Measurements from ENCODE around the gene MICAL1.
A peak's percentile ranks its signal among the peaks of the same experiment; 100 is the strongest.

Gene MICAL1

DNA sequence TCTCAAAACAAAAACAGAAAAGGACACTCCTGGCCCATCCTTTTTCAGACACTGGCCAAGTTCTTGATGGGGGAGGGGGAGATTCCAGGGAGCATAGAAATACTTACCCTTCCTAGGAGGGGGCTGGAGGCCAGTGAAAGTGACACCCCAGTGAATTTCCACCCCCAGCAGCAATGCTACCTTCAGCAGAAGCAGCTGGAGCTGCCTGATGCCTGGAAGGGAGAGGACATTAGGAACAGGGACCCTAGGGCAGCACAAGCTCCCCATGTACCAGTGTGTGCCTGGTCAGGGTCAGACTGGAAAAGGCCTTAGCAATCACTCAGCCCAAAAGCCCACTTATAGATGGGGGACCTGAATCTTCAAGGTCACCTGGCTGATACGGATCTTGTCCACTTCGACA is 2.4 kb downstream of the MICAL1 start:
- no peak for DNase-seq

DNA sequence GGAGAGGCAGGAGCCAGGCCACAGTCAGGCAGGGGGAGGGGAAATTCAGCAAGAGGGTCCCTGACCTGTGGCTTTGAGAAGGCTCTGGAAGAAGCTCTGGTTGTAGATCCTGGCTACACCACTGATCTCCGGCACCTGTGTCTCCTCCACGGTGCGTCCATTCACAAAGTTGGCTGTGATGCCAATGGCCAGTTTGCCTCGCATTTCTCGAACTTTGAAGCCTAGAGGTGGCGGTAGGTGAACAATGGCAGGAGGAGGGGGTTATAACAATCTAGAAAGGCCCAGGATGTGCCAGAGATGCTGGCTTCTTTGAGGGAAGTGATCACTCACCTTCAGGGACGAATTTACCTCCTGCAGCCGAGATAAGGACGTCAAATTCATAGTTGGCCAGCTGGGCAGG is 3.4 kb downstream of the MICAL1 start:
- DNase-seq = no peak

DNA sequence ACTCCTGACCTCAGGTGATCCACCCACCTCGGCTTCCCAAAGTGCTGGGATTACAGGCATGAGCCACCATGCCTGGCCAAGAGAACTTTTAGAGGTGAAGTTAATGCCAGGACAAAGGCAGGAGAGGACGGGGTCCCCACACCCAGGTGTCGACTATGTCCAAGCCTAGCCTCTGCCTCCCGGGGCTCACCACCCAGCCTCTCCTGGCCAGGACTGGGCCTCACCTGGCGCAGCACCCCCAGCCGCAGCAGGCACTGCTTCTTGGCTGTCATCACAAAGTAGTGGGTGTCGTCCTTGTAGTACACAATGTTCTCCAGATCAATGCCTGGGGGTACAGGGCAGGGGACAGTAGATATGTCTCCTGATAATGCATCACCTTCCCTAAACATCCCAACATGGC is 4.2 kb downstream of the MICAL1 start:
- no peak for DNase-seq

DNA sequence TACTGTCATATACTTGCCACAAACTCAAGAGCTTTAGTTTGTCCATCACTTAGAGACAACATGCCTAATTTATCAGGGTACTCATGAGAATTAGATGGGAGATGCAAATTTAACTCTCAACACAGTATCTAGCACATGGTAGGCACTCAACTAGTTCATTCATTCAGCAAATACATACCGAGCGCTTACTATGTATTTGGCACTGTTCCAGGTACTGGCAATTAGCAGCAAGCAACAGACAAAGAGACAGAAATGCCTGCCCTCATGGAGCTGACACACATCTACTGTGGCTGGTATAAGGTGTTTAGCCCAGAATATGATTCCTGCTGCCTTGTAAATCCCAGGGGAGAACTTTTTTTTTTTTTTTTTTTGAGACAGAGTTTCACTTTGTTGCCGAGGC is 4.8 kb downstream of the MICAL1 start:
- DNase-seq = no peak

DNA sequence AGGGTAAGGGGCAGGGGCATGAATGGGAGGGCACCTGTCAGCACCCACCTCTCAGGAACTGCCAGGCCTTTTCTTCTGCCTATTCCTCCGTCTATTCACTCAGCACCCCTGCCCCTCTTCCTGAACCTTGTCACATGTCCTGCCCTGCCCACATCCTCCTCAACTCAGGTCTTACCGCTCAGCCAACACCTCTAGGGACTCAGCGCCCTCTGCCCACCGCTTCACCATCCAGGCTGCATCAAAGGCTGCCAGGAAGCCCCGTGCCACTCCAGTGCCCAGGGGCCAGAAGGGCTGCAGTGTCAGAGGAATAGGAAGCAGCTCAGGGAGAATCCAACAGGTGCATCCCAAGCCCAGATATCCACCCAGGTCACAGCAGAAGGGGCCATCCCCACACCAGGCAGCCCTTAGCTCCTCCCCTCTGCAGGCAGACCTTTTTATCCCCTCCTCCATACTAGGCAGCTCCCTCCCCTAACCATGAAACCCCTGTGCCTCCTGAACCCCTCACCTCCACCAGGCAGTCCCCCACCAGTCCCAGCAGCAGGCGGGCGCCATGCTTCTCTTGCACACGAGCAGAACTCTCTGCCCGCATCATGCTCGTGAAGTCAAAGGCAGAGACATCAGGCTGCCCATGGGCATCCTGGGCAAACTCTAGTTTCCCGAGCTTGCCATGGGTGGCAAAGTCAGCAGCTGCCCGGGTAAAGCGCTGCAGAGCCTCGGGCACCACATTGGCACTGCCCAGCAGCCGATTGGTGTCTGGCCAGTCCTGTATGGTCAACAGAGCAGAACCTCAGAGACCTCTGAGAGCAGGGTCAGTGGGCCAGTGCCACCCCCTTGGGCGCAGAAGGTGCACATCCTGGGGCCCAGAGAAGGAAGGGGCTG is 5.5 kb downstream of the MICAL1 start:
- no peak for DNase-seq

DNA sequence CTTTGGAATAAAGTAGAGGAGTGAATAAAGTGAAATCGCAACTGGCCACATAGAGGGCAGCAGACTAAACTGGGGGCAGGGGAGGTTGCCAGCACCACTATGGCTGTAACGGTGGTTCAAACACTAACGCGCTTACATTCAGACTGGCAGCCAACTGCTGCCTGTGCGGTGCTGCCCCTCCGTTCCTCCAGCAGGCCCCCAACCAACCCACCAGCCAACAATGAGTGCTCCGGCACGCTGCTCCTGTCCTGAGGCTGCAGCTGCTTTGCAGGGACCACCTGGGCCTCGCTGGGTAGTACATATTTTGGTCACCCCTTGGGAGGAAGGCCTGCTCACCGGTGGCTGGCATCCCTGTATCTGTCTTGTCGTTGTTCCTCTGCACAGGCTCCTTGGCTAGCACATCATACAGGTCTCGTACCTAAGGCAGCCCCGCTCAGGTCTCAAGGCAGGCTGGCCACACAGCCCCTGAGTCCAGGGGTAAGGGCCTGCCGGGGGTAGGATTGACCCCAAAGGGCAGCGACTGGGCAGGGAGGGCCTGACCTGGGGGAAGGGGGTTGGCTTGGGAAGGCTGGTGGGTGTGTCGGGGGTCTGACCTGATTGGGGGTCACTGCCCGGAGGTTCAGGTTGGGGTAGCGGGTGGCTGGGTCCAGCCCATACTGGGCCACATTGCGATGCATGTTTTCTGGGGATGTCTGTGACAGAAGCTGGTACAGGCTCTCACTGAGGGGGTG is 6.3 kb downstream of the MICAL1 start:
- no peak for DNase-seq

DNA sequence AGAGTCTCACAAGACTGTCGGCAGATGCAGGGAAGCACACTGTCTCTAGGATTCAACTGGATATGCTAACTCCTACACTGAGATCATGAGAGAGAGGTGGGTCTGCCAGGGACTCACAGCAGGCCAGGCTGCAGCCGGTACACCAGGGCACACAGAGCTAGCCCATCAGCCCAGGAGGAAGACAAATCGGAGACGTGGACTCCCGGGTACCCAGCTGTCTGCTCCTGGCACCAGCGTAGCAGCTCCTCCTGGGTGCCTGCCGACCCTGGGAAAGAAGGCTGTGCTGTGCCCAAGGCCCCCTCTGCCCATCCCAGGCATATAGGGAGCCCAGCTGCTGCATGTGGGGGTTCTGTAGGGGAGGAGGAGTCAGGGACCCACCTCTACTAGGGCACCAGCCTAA is 7.0 kb downstream of the MICAL1 start:
- no peak for DNase-seq

DNA sequence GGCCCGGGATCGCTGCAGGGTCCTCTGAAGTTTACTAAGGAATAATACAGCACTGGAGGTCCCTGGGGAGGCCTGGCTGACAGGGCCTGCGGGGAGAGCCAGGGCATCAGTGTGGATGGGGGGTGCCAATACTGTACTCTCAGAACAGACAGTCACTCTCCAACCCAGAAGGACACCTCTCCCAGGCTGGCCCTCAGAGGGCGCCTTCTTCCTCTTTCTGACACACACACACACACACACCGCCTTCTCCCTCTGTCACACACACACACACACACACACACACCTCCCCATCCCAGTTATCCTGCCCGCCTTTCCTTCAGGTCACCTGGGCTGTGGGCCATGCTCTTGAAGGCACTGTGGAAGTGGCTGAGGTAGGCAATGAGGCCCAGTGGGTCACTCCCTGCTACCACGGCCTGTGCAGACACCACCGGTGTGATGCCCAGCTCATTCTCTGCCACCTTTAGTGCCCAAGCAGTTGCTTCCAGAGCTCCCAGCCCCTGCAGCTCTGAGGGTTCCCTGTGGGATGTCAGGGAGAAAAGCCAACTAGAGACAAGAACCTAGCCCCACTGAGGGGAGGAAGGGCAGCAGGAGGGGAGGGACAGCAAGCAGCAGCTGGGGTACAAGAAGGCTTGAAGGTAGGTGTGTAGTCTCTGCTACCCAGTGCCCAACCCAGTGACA is 7.6 kb downstream of the MICAL1 start:
- peak; percentile 19 to 33 for DNase-seq

DNA sequence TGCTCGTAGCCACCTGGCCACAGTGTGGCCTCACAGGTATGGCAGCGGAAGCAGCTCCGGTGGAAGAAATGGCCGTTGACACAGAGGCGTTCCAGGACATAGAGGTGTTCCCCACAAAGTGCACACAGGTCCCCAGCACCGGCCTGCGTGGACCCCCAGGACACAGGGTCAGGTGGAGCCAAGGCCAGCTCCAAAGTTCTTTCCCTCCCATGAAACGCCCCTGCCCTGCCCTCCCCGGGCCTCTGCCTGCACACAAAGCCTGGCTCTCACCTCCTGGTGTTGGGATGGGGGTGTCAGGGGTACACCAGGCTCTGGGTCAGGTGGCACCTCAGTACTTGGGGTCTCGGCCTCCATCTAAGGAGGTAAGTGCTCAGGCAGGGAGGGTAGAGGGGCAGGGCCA is 8.5 kb downstream of the MICAL1 start:
- no peak for DNase-seq

DNA sequence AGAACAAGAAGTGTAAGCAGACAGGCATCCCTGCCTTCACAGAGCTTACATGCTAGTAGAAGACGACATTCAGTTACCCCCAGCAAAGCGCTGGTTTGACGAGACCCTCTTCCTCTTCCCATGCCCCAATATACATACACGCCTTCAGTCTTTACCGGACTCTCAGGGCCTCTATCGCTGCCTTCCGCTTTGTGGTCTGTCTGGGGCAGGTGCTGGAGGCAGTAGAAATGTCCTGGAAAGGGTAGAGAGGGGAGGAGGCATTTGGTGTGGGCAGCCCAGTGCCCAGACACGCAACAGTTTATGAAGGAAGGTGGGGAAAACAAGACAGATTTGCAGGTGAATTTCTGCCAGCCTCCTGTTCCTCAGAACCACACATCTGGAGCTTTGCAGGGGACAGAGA is 9.0 kb downstream of the MICAL1 start:
- no peak for DNase-seq

DNA sequence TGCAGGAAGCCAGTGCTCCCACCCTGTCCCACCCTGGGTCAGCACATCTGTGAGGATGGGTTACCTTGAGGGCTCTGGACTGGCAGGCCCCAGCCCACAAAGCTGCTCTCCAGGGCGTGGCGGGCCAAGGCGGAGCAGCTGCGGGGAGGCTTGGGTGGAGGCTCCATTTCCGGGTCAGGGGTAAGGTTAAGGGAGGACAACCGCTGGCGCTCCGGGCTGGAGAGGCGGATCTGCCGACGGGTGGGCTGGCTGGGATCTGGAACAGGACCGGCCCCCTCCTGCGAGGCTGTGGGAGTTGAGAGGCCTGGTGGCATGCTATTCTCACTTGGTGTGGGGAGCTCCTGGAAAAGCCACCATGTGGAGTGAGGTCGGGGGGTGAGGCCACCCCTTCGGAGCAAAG is 9.5 kb downstream of the MICAL1 start:
- no peak for DNase-seq

DNA sequence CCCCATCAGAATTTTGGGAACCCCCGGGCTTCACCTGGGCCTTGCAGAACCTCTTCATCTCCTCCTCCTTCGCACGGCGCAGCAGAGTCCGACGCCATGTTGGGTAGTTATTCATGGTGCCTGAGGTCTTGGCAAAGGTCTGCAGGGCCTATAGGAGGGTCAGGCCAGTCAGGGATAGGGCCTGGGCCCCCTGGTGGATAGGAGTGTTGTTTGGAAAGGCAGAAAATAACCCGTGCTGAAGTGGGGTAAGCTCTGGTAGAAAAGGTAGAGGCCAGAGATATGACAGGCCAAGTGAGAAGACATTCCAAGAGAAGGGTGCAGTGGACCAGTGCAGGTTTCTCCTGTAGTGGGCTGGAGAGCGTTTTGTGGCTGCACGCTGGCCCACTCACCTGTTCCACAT is 10.2 kb downstream of the MICAL1 start:
- DNase-seq = no peak

DNA sequence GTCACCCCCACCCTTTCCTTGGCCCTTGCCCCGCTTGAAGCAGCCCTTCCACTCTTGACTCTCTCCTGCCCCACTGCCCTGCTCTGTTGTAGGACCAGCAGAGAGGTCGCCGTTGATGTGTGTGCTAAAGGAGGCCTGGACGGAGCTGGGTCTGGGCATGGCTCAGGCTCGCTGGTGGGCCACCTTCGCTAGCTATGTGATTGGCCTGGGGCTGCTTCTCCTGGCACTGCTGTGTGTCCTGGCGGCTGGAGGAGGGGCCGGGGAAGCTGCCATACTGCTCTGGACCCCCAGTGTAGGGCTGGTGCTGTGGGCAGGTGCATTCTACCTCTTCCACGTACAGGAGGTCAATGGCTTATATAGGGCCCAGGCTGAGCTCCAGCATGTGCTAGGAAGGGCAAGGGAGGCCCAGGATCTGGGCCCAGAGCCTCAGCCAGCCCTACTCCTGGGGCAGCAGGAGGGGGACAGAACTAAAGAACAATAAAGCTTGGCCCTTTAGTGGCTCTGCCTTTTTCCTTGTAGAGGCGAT is 12.1 kb downstream of the MICAL1 start:
- no peak for DNase-seq

DNA sequence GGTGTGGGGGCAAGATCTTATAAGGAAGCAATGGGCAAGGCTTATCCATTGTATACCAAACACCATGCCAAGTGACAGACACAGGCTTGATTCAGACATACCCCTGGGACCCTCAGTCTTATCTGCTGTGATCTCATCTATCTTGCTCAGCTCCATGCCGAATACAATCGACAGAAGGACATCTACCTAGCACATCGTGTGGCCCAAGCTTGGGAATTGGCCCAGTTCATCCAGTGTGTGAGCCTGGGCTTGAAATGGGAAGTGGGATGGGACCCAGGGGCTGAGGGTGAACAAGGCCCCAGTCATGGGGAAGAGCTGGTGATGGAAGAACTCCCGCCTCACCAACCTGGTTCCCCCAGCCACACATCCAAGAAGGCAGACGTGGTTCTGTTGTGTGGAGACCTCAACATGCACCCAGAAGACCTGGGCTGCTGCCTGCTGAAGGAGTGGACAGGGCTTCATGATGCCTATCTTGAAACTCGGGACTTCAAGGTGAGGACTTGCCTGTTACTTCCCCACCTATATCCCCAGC is 13.1 kb downstream of the MICAL1 start:
- no peak for DNase-seq

DNA sequence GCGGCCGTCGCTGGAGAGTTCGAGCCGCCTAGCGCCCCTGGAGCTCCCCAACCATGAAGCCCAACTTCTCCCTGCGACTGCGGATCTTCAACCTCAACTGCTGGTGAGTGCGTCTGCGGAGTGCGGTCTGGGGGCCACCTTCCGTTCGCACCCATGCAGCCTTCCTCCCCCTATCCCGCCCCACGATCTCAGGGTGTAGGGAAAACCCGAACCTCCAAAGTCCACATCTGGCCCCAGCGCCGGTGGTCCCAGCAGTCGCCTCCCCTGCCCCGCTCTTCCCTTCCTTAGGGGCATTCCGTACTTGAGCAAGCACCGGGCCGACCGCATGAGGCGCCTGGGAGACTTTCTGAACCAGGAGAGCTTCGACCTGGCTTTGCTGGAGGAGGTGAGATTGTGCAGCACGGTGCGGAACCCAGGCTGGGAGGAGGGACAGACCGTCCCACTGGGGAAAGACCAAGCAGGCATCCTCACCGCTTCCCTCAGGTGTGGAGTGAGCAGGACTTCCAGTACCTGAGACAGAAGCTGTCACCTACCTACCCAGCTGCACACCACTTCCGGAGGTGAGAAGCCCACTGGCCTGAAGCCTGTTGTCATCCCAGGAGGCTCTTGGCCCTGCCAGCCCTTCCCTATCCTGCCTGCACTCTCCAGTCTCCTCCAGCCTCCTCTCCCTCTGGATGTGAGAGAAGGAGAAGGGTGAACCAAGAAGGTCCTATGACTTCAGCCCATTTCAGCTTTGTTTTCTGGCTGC is 14.3 kb downstream of the MICAL1 start:
- no peak for DNase-seq

DNA sequence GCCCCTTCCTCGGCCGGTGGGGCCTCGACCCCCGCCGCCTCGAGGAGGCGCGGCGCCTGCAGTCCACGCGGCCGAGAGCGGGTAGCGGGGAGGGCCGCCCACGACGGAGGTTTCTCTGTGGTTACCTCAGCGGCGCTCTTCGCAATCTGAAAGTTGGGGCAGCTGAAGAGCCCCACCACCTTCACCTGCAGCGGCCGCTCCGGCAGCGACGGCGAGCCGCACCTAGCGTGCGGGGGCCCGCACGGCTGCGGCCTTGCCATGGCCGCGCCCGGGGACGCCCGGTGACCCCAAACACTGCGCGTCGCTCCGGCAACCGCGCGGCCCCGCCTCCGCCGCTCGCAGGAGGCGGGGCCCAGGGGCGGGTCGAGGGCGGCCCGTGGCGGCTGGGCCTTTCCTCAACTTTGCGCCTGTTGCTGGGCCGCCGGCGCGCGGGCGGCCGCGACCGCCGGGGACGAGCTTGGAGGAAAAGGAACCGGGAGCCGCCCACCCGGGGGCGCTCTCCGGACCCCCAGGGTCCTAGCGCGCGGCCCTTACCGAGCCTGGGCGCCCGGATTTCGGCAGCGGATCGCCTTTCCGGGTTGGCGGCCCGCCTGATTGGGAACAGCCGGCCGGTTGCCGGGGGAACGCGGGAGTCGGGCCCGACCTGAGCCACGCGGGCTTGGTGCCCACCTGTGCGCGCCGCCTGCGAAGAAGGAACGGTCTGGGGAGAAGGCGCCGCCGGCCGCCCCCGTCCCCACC is 15.1 kb downstream of the MICAL1 start, which contains the start of the genes PPIL6 and SMPD2:
TSS of gene PPIL6 (minus strand) at position 298 of the 738 bp plus-strand sequence. CDS start at position 260, 38 bp downstream.
TSS of gene SMPD2 (plus strand) at position 394 of the 738 bp plus-strand sequence. CDS start 398 bp downstream, outside the sequence.
- DNase-seq = peak; percentile 88 to 93

DNA sequence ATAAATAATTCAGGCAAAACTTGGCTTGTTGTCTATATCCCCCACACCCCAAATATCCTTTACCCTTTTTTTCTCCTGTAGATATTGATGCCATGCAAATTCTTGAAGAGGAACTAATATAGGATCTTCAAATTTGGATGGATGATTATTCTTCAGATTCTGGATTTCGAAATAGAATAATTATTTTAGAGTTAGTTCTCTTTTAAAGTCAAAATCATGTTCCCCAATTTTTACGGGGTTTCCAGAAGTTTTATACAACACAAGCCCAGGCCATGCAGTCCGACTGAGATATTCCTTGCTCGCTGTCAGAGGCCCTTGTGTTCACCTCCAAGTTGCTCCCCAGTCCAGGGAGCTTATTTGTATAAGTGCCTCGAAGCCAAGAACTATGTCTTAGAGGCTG is 19.5 kb downstream of the MICAL1 start:
- peak in 1 of 2 donors; percentile 47 for DNase-seq

DNA sequence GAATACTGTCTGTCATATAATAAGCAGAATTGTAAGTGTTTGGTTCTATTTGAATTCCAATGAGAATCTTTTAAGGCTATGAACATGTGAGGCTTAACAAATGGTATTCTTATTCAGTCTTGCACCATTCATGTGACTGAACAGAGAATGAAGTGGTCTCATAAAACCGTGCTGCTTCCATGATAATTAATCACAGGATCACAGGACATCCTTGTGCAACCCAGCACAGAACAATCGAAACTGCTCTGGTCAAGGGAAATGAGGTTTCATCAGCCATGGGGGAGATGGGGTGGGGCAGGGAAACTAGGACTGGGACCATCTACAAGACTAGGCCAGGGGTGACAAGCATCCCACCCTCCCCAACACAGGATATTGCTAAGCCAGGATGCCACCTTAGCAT is 21.1 kb downstream of the MICAL1 start:
- DNase-seq = peak; percentile 79 to 80

DNA sequence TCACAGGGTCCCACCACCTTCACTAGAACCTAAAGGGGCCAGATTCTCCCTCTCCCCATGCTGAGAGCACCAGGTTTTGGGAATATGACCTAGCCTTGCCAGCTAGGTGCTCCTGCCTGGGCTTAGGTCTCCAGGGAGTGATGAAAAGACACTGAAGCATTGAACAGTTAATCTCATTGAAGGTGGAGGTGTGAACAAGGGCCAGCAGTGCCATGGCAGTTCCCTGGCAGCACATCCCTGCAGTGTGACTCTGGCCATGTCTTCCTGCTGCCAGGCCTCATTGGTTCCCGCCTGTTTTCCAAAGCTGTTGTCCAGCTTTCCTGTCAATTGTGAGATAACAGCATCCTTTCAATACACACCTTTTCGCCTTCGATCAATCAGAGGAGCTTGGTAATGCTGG is 26.1 kb downstream of the MICAL1 start:
- no peak for DNase-seq

DNA sequence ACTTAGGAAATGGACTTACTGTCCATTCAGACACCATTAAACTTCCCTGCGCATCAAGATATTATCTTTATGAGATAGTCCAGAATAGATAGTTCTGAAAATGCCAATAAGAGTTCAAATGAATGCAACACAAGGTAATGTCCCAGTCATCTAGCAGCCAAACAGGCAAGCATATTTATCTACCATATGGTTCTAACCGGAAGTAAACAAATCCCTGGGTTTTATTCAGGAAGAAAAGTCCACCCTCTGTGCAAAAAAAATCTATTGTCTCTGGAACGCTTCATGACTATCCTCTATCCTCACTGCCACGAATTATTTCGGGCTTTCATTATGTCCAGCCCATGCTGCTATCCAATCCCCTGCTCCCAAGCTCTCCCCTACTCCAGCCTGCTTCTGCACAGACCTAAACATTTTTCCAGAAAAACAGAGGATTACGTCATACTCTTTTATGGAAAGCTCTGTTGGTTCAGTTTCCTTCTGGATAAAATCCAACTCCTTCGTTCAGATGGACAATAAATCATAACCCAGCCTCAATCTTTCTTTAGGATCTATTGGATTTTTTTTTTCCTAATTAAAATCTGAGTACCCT is 26.6 kb downstream of the MICAL1 start:
- no peak for DNase-seq

DNA sequence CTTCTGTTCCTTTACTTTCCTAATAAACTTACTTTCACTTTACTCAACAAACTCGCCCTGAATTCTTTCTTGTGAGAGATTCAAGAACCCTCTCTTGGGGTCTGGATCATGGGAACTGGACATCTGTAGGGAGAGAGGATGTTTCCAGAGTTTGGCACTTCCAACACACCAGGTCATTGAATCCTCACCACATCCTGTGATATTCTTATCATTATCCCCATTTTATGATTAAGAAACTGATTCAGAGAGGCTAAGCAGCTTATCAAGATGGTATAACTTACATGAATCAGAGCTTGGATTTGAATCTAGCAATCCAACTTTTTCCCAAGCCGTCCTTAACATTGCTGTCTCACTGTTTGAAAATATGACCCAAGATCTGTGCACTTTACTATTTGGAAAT is 30.6 kb downstream of the MICAL1 start:
- DNase-seq = no peak

Measured in inflammatory macrophage (primary cell).